NCI-H1105 treated with DMSO at 0.1 percent for 48 hours (cell line): ENCODE measurements around the gene ELOA.
"Not testable (repeated sequence)": the region's sequence is repeated elsewhere in the genome, so short reads cannot be mapped to it uniquely, and the experiment has no call there.

Source experiments
- DNase-seq: peaks from one replicate; lab custom pipeline; 2025; lab: John Stamatoyannopoulos, UW

ELOA gene

DNA sequence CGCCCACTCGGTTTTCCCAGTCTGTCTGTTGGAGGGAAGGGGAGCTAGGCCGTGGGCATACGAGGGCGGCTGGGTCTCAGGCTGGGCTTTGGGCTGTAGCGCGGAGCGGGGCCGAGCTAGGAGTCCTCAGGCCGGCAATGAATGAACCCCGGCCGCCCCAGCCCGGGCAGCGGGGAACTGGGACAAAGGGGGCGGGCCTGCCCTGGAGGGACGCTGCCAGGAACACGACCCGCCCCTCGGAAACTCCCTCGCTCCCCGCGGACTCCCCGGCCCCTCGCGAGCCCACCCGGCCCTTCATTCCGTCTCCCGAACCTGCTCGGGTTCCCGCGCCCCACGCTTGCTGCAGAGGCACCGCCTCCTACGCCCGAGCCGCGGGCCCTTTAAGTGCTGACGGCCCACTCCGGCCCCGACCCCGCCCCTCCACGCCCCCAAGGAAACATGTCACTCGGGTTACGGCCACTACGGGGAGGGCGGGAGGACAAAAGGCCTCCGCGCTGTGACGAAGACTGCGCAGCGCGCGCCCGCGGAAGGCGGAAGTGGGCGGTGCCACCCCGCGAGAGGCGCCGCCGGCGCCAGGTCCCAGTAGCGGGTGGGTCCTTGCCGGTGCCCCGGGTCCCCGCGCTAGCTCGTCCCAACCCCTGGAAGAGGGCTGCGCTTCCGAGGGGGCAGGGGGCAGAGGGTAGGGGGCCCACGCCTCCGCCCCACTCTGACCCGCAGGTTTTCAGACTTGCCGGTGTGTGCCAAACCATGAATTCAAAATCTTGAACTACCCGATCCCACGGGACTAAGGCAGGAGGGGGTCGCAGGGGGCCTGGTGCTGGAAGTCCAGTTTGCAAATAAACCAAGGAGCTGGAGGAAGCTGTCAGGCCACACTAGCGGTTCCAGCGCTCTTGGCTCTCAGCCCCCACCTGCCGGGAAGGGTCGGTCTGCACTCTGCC lies 57.4 kb downstream of the ELOA start, which contains the start of gene GALE:
Gene GALE (minus strand): TSS at position 355 of the 938 bp plus-strand sequence. CDS start 1,747 bp downstream, outside the sequence.
- peak; percentile 94 for DNase-seq

DNA sequence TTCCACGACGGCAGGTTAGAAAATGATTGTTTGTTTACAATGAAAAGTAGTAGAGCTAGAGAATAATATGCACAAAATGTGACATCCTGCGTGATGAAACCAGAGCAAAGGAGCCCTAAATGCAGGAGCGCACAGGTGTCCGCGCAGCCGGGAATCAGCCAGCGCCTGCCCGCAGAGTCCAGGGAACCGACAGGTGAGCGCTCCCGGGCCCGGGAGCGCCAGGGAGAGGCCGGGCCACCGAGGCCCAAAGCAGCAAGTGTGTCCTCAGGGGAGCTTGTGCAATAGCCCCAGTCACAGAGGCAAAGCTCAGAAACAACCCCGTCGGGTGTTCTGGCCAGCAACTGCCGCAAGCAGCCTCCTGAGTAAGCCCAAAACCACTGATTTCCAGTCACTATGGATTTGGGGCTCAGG lies 58.1 kb downstream of the ELOA start:
- peak; percentile 46 for DNase-seq

DNA sequence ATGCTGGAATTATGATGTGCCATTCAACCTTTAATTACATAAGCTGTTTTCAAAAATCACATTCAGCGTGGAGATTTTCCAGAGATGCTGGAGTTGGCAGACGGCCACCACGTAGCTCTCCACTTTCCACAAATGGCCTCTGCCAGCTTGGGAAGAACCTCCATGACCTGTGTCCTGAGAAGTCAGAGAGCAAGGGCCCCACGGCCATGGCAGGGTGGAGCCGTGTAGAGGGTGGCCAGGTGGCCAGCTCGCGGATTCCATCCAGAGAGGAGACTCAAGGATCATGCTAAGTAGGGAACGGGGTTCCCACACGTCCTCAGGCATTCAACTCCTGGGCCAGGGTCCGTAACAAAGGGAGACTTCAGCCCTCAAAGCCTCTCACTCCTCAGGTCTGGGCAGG lies 58.6 kb downstream of the ELOA start:
- DNase-seq, result peak; percentile 46

DNA sequence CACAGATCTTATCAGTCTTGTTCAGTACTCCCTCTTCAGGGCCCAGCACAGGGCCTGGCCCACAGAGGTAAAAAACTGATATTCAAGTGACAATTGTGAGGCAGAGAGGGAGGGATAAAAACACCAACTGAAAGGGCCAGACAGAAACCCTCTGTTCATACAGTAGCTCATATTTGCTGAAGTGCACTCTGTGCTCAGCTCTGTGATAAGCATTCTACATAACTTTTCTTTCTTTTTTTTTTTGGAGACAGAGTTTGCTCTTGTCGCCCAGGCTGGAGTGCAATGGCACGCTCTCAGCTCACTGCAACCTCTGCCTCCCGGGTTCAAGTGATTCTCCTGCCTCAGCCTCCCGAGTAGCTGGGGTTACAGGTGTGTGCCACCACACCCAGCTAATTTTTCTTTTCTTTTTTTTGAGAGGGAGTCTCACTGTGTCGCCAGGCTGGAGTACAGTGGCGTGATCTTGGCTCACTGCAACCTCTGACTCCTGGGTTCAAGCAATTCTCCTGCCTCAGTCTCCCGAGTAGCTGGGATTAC lies 59.6 kb downstream of the ELOA start:
- DNase-seq, result not testable (repeated sequence)

DNA sequence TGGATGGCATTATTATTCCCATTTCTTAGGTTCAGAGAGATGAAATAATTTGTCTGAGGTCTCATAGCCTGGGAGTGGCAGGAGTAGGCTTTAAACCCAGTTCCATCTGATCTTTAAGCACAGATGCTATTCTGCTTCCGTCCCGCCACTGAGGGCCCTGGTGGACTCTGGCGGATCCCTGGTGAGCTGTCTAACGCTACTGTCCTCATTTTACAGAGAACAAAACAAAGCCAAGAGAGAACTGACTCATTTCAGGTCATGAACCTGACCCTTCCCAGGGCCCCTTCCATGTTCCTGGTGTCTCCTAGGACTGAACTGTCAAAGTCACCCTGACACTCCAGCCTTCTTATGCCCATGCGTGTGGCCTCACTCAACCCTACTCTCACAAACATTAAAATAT lies 60.4 kb downstream of the ELOA start:
- DNase-seq, result no peak

DNA sequence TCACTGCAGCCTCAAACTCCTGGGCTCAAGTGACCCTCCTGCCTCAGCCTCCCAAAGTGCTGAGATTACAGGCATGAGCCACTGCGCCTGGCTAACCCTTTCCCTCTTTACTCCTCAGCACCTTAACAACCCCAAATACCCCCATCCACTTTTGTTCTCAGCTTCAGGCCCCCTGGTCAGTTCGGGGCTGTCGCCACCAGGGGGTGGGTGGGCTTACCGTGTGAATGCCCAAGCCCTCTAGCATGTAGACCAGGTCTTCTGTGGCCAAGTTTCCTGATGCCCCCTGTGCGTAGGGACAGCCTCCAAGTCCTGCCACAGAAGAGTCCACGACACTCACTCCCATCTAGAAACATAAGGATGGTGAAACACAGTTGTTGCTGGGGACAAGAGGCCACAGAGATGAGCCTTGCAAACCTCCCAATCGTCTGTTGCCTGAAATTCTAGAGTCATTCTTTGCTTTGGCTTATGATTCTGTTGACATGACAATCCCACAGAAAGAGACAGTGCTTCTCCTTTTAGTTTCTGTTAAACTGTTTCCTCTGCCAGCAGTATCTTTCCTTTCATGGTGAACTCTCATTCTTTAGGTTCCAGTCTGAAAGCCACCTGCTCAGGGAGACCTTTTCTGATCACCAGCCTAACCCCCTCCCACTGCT lies 61.0 kb downstream of the ELOA start:
- no peak for DNase-seq

DNA sequence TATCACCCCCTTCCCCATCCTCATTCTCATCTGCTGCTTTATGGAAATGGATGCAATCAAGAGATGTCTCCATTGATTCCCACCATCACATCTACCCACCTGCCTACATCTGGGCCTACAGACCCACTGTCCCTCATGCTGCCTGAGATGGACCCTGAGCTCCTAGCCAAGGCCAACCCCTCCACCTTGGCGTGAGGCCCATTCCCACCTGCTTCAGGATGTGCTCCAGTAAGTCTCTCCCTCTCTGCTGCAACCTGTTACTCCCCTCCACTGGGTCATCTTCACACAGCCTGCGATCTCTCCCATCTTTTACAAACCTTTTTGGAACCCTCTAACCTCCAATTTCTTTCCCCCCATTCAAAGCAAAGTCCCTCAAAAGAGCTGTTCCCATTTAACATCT lies 61.8 kb downstream of the ELOA start:
- no peak for DNase-seq

DNA sequence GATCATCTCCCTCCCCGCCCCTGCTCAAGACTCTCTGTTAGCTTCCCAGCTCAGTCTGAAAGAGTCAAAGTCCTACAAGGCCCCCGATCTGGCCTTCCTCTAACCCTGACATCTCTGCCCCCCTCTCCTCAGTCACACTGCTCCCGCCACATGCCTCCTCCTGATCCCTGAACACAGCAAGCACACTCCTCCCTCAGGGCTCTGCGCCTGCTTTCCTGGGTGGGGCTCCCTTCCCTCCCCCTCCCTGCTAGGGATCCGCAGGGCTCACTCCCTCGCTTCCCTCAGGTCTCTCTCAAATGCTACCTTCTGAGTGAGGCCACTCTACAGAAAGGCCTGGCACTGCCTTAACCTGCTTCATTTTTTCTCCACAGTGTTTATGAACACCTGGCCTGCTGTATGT lies 63.0 kb downstream of the ELOA start:
- no peak for DNase-seq

DNA sequence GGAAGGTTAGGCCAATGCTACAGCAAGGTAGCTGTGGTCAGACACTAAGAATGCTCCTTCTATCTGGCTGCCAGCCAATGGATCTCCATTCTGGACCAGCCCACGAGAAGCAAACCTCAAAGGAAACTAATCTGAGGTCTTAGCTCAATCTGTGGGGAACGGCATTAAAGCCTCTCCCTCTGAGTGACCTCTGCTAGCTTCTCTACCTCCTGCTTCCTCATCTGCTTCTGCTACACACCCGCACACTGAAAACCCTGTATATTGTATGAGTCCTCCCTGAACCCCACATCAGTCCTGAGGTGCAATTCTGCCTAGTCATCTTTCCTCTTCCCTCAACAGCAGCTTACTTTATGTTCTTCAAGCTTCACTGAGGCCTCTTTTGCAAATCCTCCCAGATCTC lies 64.2 kb downstream of the ELOA start:
- no peak for DNase-seq

DNA sequence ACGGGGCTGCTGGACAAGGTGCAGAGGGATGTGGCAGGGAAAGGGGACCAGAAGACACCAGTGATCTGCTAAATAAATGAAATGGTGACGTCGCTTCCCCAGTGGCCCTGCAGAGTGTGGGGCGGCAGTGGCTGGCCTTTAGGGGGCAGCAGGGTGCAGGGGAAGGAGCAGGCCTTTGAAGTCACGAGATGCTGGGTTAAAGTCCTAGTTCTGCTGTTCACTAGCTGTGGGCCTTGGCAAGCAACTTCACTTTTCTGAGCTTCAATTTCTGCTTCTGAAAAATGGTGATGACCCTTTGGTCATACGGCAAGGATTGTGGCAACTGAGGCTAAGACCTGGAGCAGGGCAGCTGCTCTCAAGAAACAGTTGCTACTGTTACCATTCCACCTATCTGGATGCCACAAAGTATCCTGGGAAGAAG lies 66.5 kb downstream of the ELOA start:
- peak; percentile 63 for DNase-seq

DNA sequence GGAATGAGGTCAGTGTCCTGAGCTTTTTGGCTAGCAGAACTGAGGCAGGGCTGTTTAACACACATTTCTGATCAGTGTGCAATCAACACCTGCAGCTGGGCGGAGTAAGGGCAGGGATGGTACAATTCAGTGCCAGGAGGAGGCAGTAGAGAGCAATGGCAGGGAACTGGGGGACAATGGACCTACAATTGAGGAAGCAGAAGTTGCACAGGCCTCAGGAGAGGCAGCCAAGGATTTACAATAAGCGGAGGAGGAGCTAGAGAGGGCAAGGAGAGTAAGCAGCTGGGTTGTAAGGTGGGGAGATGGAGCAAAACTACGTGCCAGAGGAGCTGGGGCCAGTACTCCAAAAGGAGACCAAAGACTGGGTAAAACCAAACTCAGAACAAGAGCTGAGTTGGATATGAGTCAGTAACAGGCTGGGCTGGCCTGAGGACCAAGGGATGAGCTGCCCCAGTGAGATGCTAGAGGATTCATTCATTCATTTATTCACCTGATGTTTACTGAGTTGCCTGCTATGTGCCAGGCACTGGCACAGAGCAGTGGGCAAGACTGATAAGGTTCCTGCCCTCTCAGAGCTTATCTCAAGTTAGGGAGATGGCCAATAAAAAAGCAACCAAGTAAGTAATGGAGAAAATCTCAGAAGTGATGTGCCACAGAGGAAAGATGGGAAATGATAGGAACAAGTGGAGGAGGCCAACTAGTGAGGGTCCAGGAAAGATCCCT lies 67.7 kb downstream of the ELOA start:
- peak; percentile 29 for DNase-seq
